Adrenal gland (tissue), 12 donors: ENCODE results near the gene TLR8. TPM values are rescaled to one million over a fixed set of nuclear protein-coding genes. Genes with fewer than 3 reads are reported as not detected.
A peak's percentile ranks its signal among the peaks of the same experiment; 100 is the strongest.

Source experiments
- DNase-seq, 7 donors: peaks; one replicate each; pipeline ENCODE4 v3.0.0-alpha.2; 2019 to 2020
- H3K27ac ChIP-seq, 5 donors: fragments of 200-600 bp; sonication (generic) in 4 of 5; 1 replicate in 3 of 5; 2 replicates in 2 of 5; pipeline versions ENCODE4 v1.5.1 to v1.8.0; 2016 to 2020; ENCODE audit warnings: mild to moderate bottlenecking in 1 of 5
- H3K27me3 ChIP-seq: fragments of 200-600 bp; 2 replicates; pipeline ENCODE4 v1.8.0; 2021
- H3K36me3 ChIP-seq, 2 donors: fragments of 200-600 bp; replicated peaks in 1 of 2; 1 replicate in 1 of 2; 2 replicates in 1 of 2; pipeline versions ENCODE4 v1.5.1 to v1.8.0; 2018 to 2022
- H3K4me1 ChIP-seq, 2 donors: fragments of 200-600 bp; replicated peaks in 1 of 2; 1 replicate in 1 of 2; 2 replicates in 1 of 2; pipeline versions ENCODE4 v1.5.1 to v1.8.0; 2018 to 2021
- H3K4me3 ChIP-seq, 4 donors: fragments of 200-600 bp; sonication (generic) in 3 of 4; one replicate each; pipeline ENCODE4 v1.5.1; 2016 to 2018
- H3K9me3 ChIP-seq, 3 donors: fragments of 200-600 bp; sonication (generic) in 1 of 3; replicated peaks in 1 of 3; 1 replicate in 2 of 3; 2 replicates in 1 of 3; pipeline versions ENCODE4 v1.5.1 to v1.8.0; 2016 to 2021
- POLR2A ChIP-seq, 2 donors: fragments of 450-650 bp; IDR thresholded peaks; one replicate each; pipeline ENCODE4 v1.6.1; 2017; ENCODE audit warnings: antibody characterized with exemption in 2 of 2, mild to moderate bottlenecking in 2 of 2, moderate library complexity in 1 of 2
- WGBS, 4 donors: extraction: QIAGEN DNeasy Blood & Tissue Kit in 2 of 4; methylation state at CpG; one replicate each; pipeline versions ENCODE4 v1.1.5 to v1.1.7; 2013 to 2017; 5-methylcytosine and 5-hydroxymethylcytosine counted together
- intact Hi-C, 2 donors: fragments of 100-400 bp; cut with DNase I; formaldehyde crosslinking; loops; one replicate each; pipeline versions ENCODE4 v1.14.1 to v1.15.0; 2022 to 2023
- polyA plus RNA-seq, 3 donors: library from polyadenylated mRNA; stranded (reverse); fragments of 200-250 nt in 2 of 3; fragments of 350-450 nt in 1 of 3; fragmentation: Illumina TruSeq in 1 of 3; extraction: RNeasy Lipid Tissue Mini Kit (QIAGEN cat#74804) in 1 of 3; gene quantifications; one replicate each; pipeline ENCODE4 v1.2.3, GENCODE V29; 2013 to 2014
- total RNA-seq, 9 donors: library from RNA; depleted of rRNA in 4 of 9; stranded (reverse); fragments of >200 nt in 4 of 9; fragments of 120-200 nt in 1 of 9; fragmentation: NEBNext Ultra II Directional in 1 of 9; extraction: Animal tissue kit (Norgen Biotek cat#: 25700) in 1 of 9; gene quantifications; one replicate each; pipeline versions ENCODE4 v1.1.0 to v1.2.4, GENCODE V29; 2013 to 2023
- TF ChIP-seq, protein P1 (sequence below), 6 experiments: fragments of 450-650 bp in 4 of 6; fragments of 200-600 bp in 2 of 6; sonication (generic) in 1 of 6; IDR thresholded peaks; 1 replicate in 5 of 6; 2 replicates in 1 of 6; pipeline versions ENCODE4 v1.5.1 to v1.8.0; 2016 to 2021; ENCODE audit warnings: antibody characterized with exemption in 6 of 6, mild to moderate bottlenecking in 2 of 6, moderate library complexity in 1 of 6
- donor health status: healthy with polysubstance abuse.
- donor health status: Bipolar disorder and iron deficiency.
- donor health status: DM: yes; HTN: yes; CAD: no.
- donor health status: DM: no; HTN: no; CAD: no.
- donor health status: DM: no; HTN: no; CAD: no.
- donor health status: DM: yes; HTN: yes; CAD: no.

Gene TLR8
- total and polyA plus RNA-seq, 12 donors = 0.10 to 5.6 (median 1.9) TPM; not detected in 1

DNA sequence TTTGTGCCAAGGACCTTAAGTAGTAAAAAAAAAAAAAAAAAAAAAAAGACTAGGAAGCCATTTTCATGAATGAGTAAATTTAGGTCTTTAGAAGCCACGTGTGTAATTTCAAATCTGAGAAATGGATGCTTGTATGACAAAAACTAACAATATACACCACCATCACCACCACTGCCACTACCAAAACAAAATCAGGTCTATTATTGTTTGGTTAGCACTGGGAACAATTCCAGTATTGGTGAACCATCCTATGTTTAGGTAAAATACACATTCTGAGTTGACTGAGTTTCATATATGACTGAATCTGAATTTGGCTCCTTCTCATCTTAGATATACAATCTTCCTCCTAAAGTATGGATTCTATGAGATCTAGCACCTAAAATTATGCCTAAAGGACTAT is 59.7 kb downstream of the TLR8 start:
- H3K36me3 ChIP-seq = no peaks in the 10 kb centered on the region
- intact Hi-C loops = loop anchor here in 1 of 2 donors (10.0 kb wide), 1 partner anchor 529 kb away; no protein-coding TSS in a partner anchor
- no peak for DNase-seq
- TF ChIP-seq POLR2A (IDR thresholded peaks at IDR 0.05) = no peak
- TF ChIP-seq, protein P1, sequence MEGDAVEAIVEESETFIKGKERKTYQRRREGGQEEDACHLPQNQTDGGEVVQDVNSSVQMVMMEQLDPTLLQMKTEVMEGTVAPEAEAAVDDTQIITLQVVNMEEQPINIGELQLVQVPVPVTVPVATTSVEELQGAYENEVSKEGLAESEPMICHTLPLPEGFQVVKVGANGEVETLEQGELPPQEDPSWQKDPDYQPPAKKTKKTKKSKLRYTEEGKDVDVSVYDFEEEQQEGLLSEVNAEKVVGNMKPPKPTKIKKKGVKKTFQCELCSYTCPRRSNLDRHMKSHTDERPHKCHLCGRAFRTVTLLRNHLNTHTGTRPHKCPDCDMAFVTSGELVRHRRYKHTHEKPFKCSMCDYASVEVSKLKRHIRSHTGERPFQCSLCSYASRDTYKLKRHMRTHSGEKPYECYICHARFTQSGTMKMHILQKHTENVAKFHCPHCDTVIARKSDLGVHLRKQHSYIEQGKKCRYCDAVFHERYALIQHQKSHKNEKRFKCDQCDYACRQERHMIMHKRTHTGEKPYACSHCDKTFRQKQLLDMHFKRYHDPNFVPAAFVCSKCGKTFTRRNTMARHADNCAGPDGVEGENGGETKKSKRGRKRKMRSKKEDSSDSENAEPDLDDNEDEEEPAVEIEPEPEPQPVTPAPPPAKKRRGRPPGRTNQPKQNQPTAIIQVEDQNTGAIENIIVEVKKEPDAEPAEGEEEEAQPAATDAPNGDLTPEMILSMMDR (IDR thresholded peaks at IDR 0.05) = no peak
- H3K27me3 ChIP-seq = no peaks in the 10 kb centered on the region
- H3K9me3 ChIP-seq = no peaks in the 10 kb centered on the region
- 59 to 93% (median 75%) methylated on average over 1 of the region's 1 CpG for WGBS, 4 donors
- H3K27ac ChIP-seq = no peak overlapping the region
- H3K4me1 ChIP-seq = no peaks in the 10 kb centered on the region
- H3K4me3 ChIP-seq = no peak overlapping the region

DNA sequence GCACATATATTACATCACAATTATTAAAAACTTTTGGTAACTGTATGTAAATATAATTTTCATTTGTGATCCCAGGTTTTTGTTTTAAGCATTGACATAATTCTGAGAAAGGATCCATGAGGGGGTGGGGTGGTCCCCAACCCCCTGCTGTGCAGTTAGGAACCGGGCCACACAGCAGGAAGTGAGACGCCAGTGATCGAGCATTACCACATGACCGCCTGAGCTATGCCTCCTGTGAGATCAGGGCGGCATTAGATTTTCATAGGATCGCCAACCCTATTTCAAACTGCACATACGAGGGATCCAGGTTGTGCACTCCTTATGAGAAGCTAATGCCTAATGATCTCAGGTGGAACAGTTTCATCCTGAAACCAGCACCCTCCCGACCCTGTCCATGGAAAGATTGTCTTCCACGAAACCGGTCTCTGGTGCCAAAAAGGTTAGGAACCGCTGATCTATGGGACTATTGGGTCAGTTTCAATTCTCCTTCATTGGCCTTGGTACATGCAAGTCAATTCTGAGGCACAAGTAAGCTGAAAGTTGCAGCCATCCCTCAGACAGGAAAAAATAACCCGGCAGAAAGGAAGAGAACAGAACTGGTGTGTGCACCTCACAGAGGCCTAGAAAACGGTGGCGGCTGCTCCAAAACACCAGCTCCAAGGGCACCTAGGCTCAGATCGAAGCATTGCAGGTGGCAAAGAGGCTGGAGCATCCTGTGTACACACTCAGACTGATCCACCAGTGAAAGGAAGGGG is 61.5 kb downstream of the TLR8 start:
- no peak overlapping the region for H3K4me3 ChIP-seq
- WGBS, 4 donors = 69 to 80% (median 74%) methylated on average over 10 to 15 of the region's 15 CpGs
- no peak for TF ChIP-seq POLR2A (IDR thresholded peaks at IDR 0.05)
- TF ChIP-seq, protein P1 (IDR thresholded peaks at IDR 0.05) = no peak
- H3K27ac ChIP-seq = peak overlapping the region in 1 of 5 donors; percentile 61
- H3K27me3 ChIP-seq = no peaks in the 10 kb centered on the region
- H3K36me3 ChIP-seq = no peaks in the 10 kb centered on the region
- no peak for DNase-seq
- H3K9me3 ChIP-seq = no peaks in the 10 kb centered on the region
- H3K4me1 ChIP-seq = no peaks in the 10 kb centered on the region
- intact Hi-C loops = loop anchor here in 1 of 2 donors (10.0 kb wide), 1 partner anchor 527 kb away; no protein-coding TSS in a partner anchor

DNA sequence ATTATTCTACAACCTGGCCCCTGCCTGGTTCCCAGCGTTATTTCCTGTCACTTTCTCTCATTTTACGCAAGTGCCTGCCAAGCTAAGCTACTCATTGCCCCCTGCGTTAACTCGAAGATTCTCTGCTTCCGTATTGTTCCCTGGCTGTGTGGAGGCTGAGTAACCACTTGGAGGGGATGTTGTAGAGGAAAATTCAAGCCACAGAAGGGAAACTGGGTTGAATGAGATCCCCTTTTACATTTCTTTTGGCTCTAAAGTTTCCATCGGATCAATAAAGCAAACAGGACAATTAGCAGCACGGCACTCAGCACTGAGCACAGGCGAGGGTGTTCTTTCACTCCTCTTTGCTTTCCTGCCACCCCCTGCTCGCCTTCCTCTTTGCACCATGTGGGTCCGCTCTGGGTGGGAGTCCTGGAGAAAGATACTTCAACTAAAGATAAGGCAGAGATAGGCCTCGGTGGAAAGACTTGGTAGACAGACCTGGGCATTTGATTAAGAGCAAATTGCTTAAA is 64.3 kb downstream of the TLR8 start:
- intact Hi-C loops = loop anchor here in 1 of 2 donors (5.0 kb wide), 1 partner anchor 517 kb away; no protein-coding TSS in a partner anchor
- Histone ChIP-seq H3K36me3 (no peaks in the 10 kb centered on the region), H3K4me3 (no peak overlapping the region), H3K27ac (peak overlapping the region in 4 of 5 donors; percentile 21 to 84 (median 66)), H3K4me1 (no peaks in the 10 kb centered on the region), H3K9me3 (no peaks in the 10 kb centered on the region), H3K27me3 (no peaks in the 10 kb centered on the region)
- TF ChIP-seq, protein P1 (IDR thresholded peaks at IDR 0.05) = peak in 4 of 6 experiments; percentile 39 to 58 (median 46)
- no peak for TF ChIP-seq POLR2A (IDR thresholded peaks at IDR 0.05)
- WGBS, 4 donors = 25 to 46% (median 38%) methylated on average over 11 of the region's 11 CpGs
- peak in 1 of 7 donors; percentile 29 for DNase-seq

DNA sequence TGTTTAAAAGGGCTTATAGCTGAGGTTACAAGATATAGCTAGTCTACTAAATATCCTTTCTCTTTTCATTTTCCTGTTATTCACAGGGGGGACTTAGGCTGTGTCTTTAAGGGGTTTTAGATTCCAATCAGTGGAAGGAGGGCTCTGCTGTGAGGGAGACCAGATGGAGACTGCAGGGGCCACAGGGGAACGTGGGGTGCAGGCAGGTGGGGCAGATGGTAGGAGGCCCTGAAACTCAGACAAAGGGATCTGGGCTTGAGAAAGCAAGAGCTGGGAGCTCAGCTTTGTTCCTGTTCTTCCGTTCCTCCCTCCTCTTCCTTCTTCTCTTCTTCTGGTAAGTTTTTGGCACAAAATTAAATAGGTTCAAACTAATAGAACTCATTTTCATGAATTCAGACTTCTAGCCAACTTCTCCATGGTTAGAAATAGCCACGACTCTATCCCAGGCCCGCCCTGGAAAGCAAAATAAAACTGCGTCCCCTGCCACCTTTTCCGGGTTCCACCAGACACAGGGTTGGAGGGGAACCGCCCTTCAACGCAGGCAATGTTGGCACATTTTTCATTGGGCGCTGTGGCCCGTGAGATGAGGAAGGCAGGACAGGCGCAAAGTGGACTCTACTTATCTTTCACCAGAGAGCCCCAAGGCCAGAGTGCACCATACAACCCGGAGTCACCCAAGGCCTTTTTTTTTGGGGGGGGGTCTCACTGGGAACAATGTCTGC is 65.0 kb downstream of the TLR8 start:
- Histone ChIP-seq H3K36me3 (no peaks in the 10 kb centered on the region), H3K27ac (peak overlapping the region in 4 of 5 donors; percentile 21 to 84 (median 66)), H3K4me1 (no peaks in the 10 kb centered on the region), H3K9me3 (no peaks in the 10 kb centered on the region), H3K27me3 (no peaks in the 10 kb centered on the region), H3K4me3 (no peak overlapping the region)
- WGBS, 4 donors = 53 to 73% (median 65%) methylated on average over 7 to 12 of the region's 12 CpGs
- TF ChIP-seq, protein P1 (IDR thresholded peaks at IDR 0.05) = no peak
- no peak for TF ChIP-seq POLR2A (IDR thresholded peaks at IDR 0.05)
- no peak for DNase-seq
- intact Hi-C loops = loop anchor here in 1 of 2 donors (5.0 kb wide), 1 partner anchor 516 kb away; no protein-coding TSS in a partner anchor
